Adrenal gland (tissue), 5 donors: ENCODE measurements around the gene GPATCH2.

Source experiments
- CTCF ChIP-seq, 6 experiments: fragments of 450-650 bp in 4 of 6; fragments of 200-600 bp in 2 of 6; sonication (generic) in 1 of 6; IDR thresholded peaks; 1 replicate in 5 of 6; 2 replicates in 1 of 6; pipeline versions ENCODE4 v1.5.1 to v1.8.0; 2016 to 2021; ENCODE audit warnings: antibody characterized with exemption in 6 of 6, mild to moderate bottlenecking in 2 of 6, moderate library complexity in 1 of 6
- POLR2A ChIP-seq, 2 donors: fragments of 450-650 bp; IDR thresholded peaks; one replicate each; pipeline ENCODE4 v1.6.1; 2017; ENCODE audit warnings: antibody characterized with exemption in 2 of 2, mild to moderate bottlenecking in 2 of 2, moderate library complexity in 1 of 2
- donor health status: DM: no; HTN: no; CAD: no.

GRCh38 chr1:217495249-217495648 is 135.6 kb downstream of the GPATCH2 start:
- TF ChIP-seq CTCF (IDR thresholded peaks at IDR 0.05) = no peak
- no peak for TF ChIP-seq POLR2A (IDR thresholded peaks at IDR 0.05)
